HG02884 (cell line): ENCODE results near the gene LHFPL6.

Experiments used
- ATAC-seq: cut with Tn5 transposase; IDR thresholded peaks from one replicate; pipeline ENCODE4 v1.9.1; 2021; ENCODE audit warnings: mild to moderate bottlenecking, moderate library complexity; ENCODE audit not compliant: unreplicated experiment

Gene LHFPL6

DNA sequence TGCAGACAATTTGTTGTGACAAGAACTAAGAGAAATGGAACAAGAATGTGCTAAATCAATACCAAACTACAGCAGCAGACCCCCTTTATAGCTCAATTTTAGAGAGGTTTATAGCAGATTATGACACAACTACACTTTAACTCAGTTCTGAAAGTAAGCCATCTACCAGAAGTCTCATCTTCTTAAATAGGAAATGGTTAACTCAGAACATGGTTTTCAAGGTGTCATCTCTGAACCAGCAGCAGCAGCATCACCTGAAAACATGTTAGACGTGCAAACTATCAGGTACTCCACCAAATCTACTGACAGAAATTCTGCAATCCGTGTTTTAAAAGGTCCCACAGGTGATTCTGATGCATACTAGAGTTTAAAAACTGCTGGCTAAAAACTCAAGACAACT lies 6.8 kb downstream of the LHFPL6 start:
- ATAC-seq, result no peak

DNA sequence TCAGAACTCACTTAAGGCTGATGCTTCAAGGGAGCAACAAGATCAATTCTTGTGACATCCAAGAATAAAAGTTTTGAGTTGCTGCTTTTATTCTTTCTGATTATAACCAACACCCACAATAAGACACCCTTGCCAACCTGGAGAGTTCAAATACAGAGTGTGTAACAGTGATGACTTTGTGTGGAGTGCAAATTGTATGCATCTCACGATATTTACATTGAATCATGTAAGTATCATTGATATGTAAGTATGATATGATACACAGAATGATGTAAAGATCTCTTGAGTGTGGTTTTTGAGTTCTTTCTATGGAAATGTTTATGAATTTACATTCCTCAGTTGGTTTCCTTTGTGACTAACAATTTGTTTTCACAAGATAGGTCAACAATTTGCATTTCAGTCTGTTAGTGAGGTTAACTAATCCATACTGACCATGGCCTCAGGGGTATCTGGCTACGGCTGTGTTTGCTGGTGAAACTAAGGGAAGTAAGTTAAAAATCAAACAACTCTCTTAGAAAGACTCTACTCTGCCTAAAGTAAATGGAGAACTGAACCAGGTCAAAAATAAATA lies 12.4 kb downstream of the LHFPL6 start:
- ATAC-seq, result no peak

DNA sequence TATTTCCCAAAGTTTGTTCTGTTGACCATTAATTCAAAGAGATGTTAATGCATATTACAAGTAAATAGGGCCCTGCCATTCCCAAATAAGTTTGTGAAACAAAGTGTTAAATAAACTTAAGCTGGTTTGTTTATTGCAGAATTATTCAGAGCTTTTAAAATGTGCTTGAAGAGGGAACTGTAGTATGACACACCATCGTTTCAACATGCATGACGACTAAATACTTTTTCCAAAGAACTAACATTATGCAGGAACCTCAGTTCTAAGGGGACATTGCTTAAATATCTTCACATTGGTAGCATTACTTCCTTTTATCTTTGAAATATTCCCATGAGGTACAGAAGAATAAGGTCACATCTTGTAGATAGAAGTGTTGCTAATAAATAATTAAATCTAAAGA lies 14.6 kb downstream of the LHFPL6 start:
- no peak for ATAC-seq

DNA sequence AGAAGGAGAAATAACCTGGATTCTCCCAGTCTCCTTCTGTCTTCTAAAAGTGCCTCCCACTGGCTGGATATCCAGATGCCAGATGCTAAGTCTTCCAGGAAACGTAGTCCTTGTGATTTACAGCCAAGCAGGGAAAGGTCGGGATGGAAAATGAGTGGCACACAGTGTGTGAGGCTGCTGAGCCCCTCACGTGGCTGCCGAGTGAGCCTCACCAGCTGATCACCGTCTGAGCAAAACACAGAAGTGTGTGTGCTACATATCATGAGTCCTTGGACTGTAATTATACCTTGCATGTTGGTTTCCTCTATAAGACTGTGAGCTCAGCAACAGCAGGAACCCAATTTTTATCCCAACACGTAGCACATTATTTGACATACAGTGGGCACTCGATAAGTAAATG lies 15.1 kb downstream of the LHFPL6 start:
- no peak for ATAC-seq

DNA sequence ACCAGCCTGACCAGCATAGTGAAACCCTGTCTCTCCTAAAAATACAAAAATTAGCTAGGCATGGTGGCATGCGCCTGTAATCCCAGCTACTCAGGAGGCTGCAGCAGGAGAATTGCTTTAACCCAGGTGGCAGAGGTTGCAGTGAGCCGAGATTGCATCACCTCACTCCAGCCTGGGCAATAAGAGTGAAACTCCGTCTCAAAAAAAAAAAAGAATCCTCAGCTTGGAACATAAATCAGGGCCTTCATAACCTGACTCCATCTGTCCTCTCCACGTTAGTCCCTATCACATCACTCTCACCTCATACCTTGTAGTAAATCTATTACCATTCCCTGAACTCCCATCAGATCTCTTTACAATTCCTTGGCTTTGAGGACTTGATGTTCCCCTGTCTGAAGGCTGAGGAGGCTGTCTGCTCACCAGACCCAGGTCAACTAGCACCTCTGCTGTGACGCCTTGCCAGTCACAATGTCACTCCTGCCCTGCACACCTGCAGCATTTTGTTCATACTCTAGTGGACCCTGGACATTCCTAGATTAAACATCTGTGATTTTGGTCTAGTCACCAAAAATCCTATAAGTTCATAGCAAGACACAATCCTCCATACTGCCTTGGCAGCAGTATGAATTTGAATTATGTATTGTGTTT lies 15.9 kb downstream of the LHFPL6 start:
- no peak for ATAC-seq

DNA sequence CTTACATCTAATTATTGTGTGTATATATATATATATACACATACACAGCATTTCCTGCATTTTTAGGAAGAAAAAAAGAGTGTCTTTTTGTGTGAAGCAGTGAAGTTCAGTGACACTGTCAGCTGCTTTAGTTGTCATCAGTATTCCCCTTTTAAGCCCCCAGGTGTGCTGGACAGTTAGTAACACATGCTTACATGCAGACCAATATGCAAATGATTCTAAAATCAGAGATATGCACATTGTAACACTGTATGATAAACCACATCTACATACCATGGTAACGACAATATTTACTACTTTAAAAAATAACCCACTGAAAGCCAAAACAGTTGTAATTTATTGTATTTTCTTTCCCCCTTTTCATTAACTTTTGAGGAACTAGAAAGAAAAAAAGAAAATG lies 16.8 kb downstream of the LHFPL6 start:
- ATAC-seq, result no peak

DNA sequence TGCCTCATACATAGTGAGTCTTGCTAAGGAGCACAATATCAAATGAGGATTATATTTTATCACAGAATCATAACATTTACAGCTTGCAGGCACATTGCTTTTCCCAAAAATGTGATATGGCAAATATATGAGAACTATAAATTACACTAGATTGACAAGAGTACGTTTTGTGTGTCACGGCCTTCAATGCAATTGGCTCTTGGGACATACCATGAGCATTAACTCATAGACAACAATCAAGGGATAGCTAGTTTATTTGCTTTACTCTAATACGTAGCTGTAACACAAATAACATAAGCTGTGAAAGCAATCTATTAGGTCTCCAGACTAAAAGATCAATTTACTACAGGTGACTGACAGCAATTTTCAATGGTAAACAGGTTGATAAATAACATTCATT lies 17.8 kb downstream of the LHFPL6 start:
- no peak for ATAC-seq

DNA sequence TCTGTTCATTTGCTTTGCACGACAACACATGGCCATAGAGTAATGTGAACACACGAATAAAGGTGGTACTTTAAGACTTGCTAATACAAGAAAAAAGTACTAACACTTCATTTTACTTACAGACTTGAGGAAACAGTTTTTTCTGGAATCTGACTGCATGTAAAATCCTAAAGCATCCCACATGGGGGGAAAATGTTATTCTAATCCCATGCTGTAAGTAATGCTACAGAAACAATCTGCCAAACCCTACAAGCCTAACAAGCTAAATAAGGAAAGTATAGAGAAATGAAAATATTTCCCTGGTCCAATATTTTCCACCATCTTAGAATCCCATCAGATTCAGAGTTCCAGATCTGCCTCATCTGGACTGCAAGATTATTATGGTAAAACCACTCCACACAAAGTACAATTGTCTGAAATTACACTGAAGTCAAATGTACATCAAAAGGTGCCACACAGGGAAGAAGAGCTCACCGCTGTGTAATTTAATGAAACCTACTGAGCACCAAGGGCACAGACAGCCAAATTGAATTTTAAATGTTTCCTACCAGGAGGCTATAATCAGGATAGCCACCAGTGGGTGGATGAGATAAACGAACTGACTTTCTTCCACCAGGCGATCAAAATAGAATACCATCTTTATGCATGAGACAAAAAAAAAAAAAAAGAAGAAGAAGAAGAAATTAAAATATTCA lies 22.0 kb downstream of the LHFPL6 start:
- ATAC-seq, result no peak

DNA sequence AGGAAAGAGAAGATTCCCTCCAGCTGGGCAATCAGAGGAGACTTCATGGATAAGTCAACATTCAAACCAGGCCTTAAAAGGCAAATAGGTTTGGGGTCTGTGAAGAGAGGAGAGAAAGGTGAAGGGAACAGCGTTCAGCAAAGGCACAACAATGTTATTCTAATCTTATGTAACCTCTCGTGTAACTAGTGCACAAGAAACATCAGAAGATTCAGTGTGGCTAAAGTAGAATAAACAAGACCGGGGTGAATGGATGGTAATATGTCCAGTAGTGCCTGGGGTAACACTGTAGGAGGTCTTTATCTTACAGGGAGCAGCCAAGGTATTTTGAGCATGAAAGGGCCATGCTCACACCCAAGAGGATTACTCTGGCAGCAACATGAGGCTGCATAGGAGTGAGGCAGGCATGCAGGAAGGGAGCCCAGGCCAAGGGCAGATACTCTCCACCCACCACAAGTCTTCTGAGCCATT lies 24.1 kb downstream of the LHFPL6 start:
- no peak for ATAC-seq

DNA sequence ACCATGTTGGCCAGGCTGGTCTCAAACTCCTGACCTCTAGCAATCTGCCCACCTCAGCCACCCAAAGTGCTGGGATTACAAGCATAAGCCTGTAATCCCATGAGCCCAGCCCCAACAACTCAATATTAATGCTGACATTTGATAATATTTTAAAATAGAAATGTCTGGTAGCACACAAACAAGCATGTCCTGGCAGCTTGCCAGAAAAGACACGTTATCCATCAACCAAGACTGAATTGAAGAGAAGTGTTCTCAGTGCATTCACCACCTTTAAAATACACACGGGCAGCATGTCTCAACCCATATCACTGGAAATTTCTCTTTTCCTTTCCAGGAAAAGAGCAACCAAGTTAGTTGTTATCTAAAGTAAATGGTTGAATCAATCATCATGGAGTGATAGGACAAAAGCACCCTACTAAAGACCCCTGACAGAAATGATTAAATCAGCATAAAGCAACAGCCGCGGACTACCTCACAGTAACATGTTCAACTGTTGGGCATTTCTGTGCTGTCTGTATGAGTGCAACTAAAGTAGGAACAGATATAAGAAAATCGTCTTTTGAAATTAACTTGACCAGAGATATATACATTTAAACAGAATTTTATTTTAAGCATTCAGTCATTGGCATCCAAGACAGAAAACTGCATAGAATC lies 25.0 kb downstream of the LHFPL6 start:
- no peak for ATAC-seq

DNA sequence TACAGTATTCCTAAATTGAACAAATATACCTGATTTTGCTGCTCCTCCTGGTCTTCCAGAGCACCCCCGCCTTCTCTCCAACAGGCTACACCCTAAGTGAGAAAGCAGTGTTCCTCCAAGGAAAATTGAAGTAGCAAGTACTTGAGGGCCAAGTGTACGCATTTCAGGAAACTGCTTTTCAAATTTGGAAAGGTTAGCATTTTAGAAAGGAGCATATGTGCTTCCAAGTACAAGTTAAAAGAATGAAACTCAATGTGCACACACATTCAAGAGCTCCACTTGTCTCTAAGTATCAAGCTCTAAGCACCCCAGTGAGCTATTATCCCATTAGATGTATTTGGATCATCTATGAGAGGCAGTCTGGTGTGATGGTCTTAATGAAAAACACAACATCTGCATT lies 25.8 kb downstream of the LHFPL6 start:
- no peak for ATAC-seq

DNA sequence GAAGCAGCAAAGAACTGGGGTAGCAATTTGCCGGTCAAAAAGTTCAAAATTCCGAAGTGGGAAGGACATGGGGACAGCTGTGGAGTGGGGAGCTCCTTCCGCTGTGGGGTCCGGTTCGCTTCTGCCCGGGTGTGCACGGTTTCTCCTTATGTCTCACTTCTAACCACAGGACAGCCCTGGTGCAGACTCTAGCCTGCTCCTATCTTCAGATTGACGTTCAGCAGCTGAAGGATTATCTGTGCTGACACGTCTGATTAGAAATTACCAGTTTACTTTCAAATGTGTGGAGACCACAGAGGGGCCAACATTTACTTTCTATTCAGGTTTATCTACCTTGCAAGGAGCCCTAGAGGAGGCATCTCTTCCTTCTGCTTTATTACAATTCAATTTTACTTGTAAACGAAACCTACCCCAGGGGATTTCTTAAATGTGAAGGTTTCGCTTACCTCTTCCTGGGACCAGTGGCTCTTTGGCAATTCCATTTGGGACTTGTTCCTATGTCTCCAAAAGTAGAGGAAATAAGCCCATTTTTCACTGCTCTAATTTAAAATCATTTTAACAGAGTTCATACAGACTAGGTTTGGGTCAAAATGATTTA lies 27.3 kb downstream of the LHFPL6 start:
- ATAC-seq, result no peak

DNA sequence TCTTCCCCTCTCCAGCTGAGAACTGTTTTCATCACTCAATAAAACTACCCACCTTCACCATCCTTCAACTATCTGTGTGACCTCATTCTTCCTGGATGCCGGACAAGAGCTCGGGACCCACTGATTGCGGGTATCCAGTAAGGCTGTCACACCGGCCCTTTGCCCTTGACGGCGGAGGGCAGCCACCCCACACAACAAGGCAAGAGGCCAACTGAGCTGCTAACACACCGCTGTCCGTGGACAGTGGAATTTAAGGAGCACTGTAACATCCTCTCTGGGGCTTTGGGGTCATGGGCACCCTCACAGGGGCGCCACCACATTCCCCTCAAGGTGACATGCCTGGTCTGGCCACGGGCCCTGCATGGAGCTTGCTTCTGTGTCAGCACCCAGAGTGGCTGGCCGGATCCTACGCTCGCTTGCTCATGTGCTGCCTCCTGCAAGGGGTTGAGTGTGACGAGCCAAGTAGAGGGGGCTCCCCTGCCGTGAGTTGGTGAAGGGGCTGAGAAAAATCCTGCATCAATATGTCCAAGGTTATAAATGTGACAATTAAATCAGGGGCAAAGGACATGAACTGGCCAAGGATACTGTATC lies 31.4 kb downstream of the LHFPL6 start:
- ATAC-seq, result no peak

DNA sequence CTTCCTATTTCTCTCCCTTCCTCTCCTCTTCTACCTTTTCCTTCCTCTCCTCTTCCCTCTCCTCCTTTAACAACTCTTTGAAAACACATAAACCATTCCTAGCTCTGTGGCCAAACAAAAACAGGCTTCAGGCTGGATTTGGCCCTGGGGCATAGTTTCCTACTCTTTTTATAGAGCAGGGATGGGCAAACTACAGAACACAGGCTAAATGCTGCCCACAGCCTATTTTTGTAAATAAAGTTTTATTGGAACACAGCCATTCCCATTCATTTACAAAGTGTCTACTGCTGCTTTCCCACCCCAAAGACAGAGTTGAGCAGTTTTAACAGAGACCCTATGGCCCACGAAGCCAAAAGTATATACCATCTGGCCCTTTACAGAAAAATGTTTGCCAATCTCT lies 35.4 kb downstream of the LHFPL6 start:
- no peak for ATAC-seq

DNA sequence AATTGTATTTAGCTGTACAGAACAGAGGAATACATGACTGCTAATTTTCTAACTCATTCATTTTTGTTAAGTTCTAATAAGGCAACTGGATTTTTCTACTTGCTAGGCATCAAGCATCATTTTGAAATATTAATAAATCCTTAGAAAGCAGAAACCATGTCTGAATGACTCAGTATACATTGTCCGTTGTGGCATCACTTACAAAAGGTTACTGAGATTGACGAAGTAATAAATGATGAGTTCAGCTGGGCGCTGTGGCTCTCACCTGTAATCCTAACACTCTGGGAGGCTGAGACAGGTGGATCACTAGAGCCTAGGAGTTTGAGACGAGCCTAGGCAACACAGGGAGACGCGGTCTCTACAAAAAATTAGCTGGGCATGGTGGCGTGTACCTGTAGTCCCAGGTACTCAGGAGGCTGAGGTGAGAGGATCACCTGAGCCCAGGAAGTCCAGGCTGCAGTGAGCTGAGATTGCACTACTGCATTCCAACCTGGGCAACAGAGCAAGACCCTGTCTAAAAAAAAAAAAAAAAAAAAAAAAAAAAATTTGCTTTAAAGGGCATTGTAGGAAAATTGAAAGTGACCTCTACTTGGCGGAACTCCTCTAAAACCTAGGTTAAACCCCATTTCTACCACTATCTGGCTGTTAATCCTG lies 36.6 kb downstream of the LHFPL6 start:
- ATAC-seq, result no peak

DNA sequence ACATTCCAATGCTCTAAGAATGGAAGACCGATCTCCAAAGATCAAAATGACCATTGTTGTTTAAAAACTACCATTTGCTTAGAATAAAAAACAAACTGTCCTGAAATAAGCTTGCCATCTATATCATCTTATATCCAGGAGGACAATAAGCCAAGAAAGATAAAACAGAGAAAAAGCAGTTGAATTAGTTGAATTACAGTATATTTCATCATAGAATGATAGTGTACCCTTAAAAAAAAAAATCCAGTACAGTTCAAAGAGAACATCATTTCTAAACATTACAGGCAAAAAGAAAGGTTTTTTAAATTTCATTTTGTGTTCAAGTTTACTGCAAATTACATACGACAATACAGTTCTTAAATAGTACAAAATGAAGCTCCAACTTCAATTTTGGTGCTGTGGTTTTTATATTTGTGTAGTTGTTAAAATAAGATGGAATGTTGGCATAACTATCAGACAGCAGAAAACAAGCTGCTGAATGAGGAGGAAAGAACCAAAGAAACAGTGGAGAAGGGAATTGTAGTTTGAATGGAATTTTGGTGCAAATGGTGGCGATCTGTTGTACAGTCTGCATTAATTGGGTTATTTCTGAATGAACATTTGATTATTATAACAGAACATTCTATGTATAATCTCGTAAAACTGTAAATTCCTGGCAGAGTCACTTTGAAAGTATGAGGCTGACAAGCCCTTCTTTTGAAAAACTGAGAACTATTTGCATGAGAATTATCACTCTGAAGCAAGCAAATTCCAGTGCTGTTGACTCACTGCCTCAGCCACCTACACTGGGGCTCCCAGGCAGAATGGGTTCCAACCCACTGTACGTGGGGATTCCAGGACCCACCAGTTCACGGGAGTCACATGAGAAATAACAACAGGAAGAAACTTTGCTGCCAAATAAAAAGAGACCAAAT lies 37.7 kb downstream of the LHFPL6 start:
- ATAC-seq, result no peak

DNA sequence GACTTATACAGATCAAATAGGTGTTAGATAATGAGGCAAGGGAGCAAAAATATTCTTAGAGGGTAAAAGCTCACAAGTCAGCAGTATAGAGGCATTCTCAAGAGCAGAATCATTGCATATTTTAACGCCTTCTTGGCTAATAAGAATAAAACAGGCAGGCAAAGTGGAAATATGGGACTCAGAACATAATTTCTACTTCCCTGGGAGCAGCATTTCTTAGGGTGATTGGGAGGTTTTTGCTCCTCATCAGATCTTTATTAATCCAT lies 39.6 kb downstream of the LHFPL6 start:
- ATAC-seq, result no peak

DNA sequence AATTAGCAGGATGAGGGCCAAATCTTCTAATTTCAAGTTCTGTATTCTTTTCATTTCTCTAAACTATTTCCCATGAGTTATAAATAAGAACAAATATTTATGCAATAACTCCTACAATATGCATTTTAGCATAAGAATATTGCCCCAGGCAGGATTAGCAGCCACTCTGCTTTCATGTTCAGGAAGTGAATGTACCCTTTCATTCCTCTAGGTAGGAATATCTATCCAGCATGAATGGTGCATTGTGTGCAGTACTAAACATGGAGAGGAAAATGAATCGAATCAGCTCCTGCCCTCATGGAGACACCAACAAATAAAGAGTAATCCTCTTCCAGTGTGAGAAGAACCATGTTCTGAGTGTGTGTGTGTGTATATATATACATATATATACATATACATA lies 41.0 kb downstream of the LHFPL6 start:
- no peak for ATAC-seq

DNA sequence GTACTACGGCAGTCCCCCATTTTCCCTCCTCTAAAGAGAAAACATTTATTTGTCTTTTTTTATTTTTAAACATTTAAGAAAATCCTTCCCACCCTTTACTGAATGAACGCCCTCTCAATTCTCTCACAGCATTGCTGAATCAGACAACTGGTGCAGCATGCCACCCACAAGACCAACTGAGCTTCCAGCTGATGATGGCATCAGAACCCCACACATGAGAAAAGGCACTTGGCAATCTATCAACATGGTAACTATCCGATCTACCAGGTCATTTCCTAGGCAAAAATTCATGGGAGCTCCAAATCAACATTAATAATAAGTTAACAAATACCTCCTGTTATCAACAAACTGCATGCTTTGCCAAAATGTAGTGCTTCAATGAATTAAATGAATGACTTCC lies 43.1 kb downstream of the LHFPL6 start:
- no peak for ATAC-seq
